H1 (cell line): ENCODE measurements around the gene TMPRSS3. TPM values are rescaled to one million over a fixed set of nuclear protein-coding genes. Genes with fewer than 3 reads are reported as not detected.

Experiments
- KDM5A ChIP-seq: fragments of 200-600 bp; IDR thresholded peaks from 2 replicates; pipeline ENCODE4 v1.7.1; 2012; ENCODE audit warnings: mild to moderate bottlenecking, low read length, inconsistent platforms, mixed read lengths
- MAFK ChIP-seq: IDR thresholded peaks from 2 replicates; pipeline ENCODE4 v1.6.1; 2012; ENCODE audit warnings: low read depth, mild to moderate bottlenecking, improper control_type of control experiment, low read length
- POLR2A ChIP-seq, 2 experiments: IDR thresholded peaks; 1 replicate in 1 of 2; 2 replicates in 1 of 2; pipeline ENCODE4 v1.6.1; 2011; ENCODE audit warnings: low read depth in 2 of 2, low read length in 2 of 2, mild to moderate bottlenecking in 2 of 2; ENCODE audit errors: control extremely low read depth in 1 of 2
- polyA plus RNA-seq, 7 experiments: library from polyadenylated mRNA; depleted of rRNA in 3 of 7; stranded (reverse) in 5 of 7; unstranded in 2 of 7; fragments of >200 nt in 5 of 7; fragments of 200-250 nt in 2 of 7; gene quantifications; 1 replicate in 5 of 7; 2 replicates in 1 of 7; 4 replicates in 1 of 7; pipeline versions ENCODE4 v1.2.1 to v1.2.3, GENCODE V29; 2011 to 2013; ENCODE audit warnings: missing spikeins in 2 of 7, mixed read lengths in 2 of 7
- total RNA-seq: library from RNA; stranded (reverse); fragmentation: NEBNext Ultra II Directional; extraction: Animal tissue kit (Norgen Biotek cat#: 25700); gene quantifications from 2 replicates; pipeline ENCODE4 v1.2.1, GENCODE V29; 2021
- TF ChIP-seq, protein P1 (sequence below), 3 experiments: IDR thresholded peaks; 1 replicate in 2 of 3; 2 replicates in 1 of 3; pipeline versions ENCODE4 v1.5.1 to v1.6.1; 2011; ENCODE audit warnings: low read length in 3 of 3, mild to moderate bottlenecking in 3 of 3, inconsistent platforms in 2 of 3, low read depth in 1 of 3, moderate library complexity in 1 of 3; ENCODE audit not compliant: insufficient read depth in 1 of 3; ENCODE audit errors: control extremely low read depth in 1 of 3
- TF ChIP-seq, protein P2 (sequence below): IDR thresholded peaks from 2 replicates; pipeline ENCODE4 v1.6.1; 2011; ENCODE audit warnings: low read length, improper control_type of control experiment

TMPRSS3 gene
- total and polyA plus RNA-seq, 2 of the 8 experiments (the other 6 are each of a cell fraction or from before 2014, with no cell fraction given), result 0.38 TPM; not detected in 1

DNA sequence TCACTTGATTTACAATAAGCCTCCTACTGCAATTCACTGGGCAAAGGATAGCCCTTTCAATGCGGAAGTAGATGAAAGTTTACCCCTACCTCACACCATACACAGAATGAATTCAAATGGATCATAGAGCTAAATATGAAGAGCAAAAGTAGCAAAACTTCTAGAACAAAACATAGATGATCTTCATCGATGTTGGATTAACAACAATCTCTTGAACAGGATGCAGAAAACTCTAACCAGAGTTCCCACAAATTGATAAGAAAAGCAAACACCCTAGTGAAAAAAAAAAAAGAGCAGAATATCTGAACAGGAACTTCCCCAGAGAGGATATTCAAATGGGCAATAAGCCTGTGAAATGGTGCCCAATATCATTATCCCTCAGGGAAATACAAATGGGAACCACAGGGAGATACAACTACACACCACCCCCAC lies 6.0 kb upstream of the TMPRSS3 start (continued):
- TF ChIP-seq, protein P1, sequence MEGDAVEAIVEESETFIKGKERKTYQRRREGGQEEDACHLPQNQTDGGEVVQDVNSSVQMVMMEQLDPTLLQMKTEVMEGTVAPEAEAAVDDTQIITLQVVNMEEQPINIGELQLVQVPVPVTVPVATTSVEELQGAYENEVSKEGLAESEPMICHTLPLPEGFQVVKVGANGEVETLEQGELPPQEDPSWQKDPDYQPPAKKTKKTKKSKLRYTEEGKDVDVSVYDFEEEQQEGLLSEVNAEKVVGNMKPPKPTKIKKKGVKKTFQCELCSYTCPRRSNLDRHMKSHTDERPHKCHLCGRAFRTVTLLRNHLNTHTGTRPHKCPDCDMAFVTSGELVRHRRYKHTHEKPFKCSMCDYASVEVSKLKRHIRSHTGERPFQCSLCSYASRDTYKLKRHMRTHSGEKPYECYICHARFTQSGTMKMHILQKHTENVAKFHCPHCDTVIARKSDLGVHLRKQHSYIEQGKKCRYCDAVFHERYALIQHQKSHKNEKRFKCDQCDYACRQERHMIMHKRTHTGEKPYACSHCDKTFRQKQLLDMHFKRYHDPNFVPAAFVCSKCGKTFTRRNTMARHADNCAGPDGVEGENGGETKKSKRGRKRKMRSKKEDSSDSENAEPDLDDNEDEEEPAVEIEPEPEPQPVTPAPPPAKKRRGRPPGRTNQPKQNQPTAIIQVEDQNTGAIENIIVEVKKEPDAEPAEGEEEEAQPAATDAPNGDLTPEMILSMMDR (IDR thresholded peaks at IDR 0.05; ENCODE audit: control extremely low read depth in 1 of 3, insufficient read depth in 1 of 3, low read depth in 1 of 3, low read length in 3 of 3), result no peak
- TF ChIP-seq MAFK (no peak), KDM5A (no peak), POLR2A (IDR thresholded peaks at IDR 0.05; ENCODE audit: control extremely low read depth in 1 of 2, low read depth in 2 of 2, low read length in 2 of 2) (no peak)
- TF ChIP-seq, protein P2, sequence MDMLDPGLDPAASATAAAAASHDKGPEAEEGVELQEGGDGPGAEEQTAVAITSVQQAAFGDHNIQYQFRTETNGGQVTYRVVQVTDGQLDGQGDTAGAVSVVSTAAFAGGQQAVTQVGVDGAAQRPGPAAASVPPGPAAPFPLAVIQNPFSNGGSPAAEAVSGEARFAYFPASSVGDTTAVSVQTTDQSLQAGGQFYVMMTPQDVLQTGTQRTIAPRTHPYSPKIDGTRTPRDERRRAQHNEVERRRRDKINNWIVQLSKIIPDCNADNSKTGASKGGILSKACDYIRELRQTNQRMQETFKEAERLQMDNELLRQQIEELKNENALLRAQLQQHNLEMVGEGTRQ, result no peak
